GM19324 (cell line): ENCODE measurements around the gene ATF2.

Experiments
- ATAC-seq: cut with Tn5 transposase; IDR thresholded peaks from one replicate; pipeline ENCODE4 v1.9.1; 2021; ENCODE audit warnings: mild to moderate bottlenecking, moderate library complexity; ENCODE audit not compliant: unreplicated experiment, low FRiP score

ATF2 gene, protein sequence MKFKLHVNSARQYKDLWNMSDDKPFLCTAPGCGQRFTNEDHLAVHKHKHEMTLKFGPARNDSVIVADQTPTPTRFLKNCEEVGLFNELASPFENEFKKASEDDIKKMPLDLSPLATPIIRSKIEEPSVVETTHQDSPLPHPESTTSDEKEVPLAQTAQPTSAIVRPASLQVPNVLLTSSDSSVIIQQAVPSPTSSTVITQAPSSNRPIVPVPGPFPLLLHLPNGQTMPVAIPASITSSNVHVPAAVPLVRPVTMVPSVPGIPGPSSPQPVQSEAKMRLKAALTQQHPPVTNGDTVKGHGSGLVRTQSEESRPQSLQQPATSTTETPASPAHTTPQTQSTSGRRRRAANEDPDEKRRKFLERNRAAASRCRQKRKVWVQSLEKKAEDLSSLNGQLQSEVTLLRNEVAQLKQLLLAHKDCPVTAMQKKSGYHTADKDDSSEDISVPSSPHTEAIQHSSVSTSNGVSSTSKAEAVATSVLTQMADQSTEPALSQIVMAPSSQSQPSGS

DNA sequence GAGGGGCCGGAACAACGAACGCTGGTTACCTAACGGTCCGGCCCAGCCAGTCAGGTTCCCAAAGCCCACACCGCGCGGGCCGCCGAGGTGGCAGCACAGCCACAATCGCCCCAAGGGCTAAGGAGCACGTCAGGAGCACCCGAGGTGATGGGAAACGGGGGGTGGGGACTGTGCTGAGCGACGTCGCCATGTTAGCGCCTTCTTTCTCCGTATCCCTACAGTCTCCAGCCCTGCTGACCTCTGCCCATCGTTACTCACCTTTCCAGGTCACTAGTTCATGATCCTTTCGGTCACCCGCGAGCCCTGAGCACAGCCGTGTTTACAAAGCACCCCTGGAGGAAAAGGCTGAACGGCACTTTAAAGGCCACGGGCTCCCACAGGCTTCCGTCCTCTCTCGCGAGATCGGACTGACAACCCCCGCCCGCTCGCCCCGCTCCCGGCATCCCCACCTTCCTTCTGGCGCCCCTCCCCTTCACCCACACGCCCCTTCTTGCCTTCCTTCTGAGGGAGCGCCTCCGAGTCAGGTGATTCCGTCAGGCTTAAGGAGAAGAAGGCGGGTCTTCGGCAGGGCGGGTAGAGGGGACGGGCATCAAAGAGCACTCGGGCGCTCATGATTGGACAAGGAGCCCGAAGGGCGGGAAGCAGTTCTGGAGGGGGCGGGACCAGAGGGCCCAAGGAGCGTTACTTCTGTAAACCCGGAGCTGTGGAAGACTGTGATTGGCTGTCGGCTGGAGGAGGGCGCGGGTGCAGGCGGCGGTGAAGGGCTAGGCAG, at the start of gene ATF2:
ATF2 (minus strand) TSS at position 412 of the 772 bp plus-strand sequence. CDS start 31,760 bp downstream, outside the sequence.
- ATAC-seq, result peak; percentile 99

DNA sequence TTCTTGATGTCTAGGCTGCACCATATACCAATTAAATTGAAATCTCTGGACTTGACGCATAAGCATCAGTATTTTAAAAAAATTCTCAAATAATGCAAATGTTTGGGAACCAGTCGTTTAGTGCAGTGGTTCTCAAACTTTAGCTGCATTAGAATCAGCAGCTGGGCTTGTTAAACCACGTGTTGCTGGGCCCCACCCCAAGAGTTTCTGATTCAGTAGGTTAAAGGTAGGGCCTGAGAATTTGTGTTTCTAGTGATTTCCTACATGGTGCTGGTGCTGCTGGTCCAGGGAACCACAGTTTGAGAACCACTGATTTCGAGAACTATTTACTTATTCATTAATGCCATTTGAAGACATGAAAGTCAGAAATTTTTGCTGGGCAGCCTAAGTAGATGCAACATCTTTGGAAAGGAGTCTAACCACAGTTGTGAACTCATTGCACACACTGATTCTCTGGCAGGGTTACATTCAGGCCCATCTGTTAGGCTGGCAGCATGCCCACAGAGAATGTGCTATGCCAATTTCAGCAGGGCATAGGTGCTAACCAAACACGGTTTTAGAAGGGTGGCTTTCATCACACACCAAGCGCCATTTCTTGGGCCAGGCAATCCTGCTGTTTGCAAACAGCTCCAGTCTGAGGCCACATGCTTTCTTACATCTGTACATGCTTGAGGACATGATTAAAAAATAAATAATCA, 39.9 kb upstream of the ATF2 start:
- no peak for ATAC-seq

DNA sequence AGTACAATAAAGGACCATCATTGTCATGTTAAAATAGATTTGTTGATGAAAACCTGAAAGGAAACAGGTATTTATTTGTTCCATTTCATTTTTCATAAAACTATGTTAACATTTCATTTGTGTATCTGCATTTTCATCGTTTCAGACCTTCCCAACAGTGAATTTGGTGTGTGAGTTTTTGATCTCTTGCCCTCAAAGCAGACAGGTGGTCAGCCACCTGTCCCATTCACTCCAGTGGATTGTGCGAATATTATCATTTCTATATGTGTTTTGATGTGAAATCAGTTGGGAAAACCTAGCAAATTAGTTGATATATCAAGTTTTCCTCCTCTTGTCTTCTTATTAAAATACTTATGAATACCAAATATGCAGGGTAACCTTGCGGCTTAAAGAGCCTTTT, 38.9 kb upstream of the ATF2 start:
- ATAC-seq, result no peak

DNA sequence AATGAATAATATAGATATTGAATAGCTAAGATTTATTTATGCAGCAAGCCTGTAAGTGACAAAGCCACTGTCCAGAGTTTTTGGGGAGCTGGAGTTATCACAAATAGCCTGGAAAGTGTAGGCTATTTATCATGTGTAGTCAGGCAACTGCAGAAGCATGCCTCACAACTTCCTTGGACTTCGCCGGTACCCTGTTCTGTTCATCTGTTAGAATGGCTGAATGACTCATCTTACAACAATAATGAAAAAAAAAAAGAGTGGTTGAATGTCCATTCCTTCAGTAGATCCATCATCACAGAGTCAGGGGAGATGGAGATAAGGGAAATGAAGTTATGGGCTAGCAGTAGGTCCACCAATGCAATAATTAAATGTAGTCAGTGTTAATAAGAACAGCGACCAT, 37.5 kb upstream of the ATF2 start:
- no peak for ATAC-seq

DNA sequence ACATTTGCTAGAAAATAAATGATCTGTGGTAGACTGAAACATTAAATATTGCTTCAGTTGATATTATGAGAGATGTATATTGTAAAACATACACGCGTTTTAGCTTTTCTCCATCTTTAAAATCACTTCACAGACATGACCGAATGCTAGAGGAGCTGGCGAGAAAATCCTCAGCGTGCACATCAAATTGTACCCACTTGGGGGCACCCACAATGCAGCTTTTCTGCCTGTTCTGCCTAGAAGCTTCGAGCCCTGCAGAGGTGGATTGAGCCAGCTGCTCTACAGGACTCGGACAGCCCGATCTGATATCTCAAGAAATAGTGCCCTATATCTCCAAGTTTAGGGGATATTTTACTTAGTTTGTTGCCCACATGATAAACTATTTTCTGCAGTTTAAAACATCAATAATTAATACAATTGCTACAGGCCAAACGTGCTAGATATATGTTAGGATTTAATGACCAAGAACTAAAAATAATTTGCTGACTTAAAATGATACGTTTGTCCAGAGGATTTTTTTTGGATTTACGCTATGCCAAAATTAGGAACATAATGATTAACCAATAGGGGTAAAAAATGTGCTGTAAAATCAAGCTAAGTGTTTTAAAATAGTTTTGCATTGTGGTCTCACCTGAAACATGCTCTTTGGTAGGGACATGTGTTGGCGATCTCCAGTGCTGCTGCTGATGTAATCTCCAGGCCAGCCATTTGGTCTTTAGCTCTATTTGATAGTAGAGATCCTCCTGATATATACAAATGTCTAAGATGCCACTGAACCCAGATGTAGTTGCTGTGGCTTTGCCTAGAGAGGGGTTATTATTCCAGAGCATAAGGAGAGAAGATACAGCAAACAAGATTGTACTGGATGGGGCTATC, 35.9 kb upstream of the ATF2 start:
- ATAC-seq, result peak; percentile 94

DNA sequence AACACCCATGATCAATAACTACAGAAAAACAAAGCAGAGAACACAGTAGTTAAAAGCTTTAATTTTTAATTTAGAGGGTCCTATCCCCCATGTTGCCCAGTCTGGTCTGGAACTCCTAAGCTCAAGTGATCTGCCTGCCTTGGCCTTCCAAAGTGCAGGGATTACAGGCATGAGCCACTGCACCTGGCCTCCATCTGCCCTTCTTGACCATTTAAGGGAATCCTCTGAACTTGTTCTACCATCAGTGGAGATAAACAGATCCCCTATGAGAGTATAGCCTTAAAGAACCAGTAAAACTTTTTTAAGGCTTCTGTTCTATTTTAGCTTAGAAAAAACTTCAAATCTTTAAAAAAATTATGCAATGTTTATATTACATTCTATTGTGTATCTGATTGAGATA, 27.0 kb upstream of the ATF2 start:
- no peak for ATAC-seq

DNA sequence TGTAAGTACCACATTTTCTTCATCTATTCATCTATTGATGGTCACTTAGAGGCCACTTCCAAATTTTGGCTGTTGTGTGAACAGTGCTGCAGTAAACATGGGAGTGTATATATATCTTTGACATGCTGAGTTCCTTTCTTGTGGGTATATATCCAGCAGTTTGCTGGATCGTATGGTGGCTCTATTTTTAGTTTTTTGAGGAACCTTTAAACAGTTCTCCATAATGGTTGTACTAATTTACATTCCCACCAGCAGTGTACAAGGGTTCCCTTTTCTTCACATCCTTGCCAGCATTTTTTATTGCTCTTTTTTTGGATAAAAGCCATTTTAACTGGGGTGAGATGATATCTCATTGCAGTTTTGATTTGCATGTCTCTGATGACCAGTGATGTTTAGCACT, 20.8 kb upstream of the ATF2 start:
- no peak for ATAC-seq

DNA sequence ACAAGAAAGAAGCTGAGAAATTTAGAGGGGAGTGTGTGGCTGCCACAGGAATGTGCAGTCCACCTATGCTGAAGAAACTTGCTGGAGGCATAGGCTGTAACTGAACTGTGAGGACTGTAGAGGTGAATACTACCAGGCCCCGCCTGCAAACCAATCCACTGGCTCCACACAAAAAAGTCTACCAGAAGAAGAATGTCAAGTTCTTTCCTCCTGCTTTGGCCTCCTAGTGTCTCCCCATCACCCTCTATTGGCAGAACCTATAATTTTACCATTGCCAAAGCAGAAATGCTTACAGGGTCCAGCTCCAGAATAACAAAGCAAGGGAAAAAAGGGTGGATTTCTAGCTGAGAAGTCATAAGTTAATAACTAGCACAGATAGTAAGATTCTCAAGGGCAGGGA, 19.4 kb upstream of the ATF2 start:
- ATAC-seq, result no peak

DNA sequence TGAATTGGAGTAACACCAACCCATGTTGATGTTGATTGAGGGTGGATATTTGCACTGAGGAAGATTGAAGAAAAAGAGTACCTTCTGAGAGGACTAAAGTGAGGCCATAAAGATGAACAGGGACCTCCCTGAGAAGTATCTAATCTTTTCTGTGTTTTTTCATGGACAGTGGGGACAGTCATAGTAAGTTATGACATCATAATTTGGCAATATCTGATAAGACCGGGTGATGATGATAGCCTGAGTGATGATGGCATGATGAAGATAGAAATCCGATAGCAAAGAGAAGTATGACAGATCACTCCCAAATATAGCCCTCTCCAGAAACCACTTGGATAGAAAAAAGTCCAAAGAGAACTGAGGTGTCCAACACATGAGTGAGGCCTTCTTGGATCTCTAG, 15.7 kb upstream of the ATF2 start:
- no peak for ATAC-seq

DNA sequence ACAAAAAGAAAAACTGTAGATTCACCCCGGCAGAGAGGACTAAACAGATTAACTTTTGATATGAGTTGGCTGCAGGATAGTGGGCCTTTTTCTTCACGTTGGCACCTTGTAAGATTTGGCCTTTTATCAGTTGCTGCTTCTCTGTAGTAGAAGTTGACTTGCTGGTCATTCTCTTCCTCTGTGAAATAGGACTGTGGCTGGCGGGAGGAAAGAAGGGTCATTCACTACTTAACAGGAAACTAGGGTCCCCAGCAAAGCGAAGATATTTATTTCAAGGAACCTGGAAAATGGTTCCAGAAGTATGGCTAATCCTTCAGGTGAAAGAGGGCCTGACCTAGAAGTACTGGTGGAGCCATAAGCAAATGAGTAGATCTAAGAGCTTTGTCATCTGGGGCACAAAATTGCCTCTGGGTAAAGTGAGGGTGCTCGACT, 13.9 kb upstream of the ATF2 start:
- no peak for ATAC-seq

DNA sequence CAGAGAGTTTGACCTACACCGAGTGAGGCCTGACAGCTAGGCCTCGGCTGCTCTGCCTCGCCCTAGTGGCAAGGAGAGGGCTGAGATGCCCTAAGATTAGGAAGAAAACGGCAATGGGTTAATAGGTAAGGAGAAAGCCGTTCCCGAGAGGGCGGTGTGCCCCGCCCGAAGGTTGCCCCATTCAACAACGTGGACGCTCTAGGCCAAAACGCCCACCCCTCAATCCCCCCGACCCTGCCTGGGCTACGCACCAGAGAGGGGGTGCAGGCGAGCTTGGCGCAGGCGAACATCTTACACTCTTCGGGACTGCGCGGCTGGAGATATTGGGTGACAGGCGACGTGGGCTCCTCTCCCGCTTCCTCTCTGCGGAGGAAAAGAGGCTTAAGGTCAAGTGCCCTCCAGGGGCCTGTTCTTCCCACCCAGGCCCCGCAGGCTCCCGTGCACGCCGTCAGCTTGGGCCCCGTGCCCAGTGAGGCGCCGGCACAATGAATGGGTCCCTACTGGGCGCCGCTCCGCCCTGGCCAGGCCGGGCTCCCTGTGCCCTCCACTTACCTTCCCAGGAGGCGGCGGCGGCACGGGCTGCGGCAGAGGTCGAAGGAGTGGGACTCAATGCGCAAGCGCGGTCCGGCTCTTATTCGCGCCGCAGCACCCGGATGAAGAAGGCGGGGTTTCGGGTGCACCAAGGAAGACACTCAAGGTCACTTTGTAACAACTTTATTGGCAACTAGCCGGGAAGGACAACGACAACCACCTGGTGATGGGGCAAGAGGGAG, 13.3 kb upstream of the ATF2 start, which contains the start of gene ATP5MC3:
ATP5MC3 (minus strand) TSS at position 607 of the 773 bp plus-strand sequence; CDS start at position 290, 317 bp downstream.
- peak; percentile 92 for ATAC-seq

DNA sequence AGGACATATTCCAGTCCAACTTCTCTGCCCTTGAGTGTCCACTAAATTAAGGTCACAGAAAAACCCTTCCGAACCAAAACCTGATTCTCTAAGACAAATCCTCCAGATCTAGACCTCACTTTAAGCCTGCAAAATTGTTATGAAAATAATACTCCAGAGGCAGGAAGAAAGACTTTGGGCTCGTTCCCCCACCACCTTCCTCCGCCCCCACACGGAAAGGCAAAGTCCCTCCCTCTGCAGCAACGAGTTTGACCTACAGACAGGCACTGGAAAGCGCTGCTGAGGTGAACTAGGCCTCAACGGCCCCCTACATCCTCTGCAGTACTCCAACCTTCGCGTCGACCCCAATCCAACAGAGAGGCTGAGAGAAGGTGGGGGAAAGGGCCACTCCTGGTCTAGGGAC, 12.7 kb upstream of the ATF2 start:
- ATAC-seq, result peak; percentile 39

DNA sequence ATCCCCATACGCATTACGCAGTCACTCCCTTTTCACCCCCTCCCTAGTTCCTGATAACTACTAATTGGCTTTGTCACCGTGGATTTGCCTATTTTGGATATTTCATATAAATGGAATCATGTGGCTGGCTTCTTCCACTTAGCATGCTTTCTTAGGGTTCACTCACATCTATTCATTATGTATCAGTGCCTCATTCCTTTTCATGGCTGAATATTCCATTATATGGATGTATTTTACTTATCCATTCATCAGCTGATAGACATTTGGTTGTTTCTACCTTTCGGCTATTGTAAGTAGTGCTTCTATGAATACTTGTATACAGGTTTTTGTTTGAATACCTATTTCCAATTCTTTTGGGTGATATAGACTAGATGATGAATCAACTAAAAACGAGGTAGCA, 8.6 kb upstream of the ATF2 start:
- no peak for ATAC-seq

DNA sequence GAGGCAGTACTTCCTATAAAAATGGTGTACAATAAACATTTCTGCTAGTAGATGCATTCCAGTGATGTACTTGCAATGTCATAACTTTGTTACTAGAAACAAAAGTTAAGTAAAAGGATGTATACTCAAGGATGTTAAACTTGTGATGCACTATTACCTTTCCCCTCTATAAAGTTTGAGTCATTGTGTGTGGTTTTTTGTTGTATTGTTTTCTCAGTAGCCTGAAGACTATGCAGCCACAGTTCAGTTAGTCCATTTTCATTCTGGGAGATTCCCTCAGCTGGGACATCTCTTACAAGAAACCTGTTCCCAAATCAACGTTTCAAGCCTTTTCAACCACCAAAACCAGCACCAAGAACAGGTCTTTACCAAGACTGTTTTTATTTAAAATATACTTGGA, 7.9 kb upstream of the ATF2 start:
- no peak for ATAC-seq

DNA sequence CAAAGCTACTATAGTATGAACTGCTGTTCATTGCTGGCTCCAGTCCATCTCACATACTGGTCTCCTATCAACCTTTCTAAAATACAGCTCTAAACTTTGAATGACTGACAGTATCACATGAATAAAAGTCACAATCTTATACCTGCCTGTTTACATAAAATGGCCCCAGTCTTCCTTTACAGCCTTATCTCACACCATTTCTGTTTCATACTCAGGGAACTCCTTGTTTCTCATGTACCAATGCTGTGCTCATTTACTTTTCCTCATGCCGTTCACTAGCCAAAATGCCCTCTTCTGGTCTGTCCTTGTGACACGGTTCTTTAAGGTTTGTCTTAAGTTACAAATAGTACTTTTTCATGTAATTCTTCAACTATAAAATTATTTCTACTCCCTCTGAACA, 7.3 kb upstream of the ATF2 start:
- ATAC-seq, result no peak

DNA sequence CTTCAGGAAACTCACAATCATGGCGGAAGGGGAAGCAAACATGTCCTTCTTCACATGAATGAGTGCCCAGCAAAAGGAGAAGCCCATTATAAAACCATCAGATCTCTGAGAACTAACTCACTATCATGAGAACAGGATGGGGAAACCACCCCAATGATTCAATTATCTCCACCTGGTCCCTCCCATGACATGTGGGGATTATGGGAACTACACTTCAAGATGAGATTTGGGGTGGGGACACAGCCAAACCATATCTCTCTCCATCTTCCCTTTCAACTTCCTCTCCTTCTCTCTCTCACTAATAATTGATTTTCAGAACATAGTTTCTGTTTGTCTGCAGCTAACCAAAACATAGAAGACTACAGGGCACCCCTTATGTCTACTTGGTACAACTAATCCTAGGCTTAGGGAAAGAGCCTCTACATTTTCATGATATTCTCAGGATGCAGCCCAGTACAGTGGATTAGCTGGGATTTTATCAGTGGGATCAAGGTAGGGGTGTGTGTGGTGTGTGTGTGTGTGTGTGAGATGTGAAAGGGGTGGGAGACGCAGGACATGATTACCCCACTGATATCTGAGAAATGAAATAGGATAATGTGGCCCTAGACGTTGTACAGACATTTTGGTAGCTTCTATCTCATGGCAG, 2.8 kb upstream of the ATF2 start:
- no peak for ATAC-seq

DNA sequence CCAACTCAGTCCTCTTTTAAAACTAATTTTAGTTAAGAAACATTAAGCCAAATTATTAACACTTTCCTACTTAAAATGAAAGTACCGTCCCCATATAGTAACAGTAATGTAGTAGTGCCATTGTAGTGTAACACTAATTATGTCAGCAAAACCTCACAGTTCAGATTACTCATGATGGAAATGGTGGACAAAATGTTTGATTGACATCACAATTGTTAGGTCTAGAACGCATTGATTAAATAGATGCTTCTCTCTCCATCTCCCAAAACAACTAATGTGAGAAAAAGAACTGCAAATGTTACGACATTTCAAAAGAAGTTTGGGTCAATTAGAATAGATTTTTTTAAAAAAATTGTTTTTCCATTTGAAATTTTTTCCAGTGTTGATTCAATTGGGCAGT, 1.2 kb upstream of the ATF2 start:
- ATAC-seq, result no peak

DNA sequence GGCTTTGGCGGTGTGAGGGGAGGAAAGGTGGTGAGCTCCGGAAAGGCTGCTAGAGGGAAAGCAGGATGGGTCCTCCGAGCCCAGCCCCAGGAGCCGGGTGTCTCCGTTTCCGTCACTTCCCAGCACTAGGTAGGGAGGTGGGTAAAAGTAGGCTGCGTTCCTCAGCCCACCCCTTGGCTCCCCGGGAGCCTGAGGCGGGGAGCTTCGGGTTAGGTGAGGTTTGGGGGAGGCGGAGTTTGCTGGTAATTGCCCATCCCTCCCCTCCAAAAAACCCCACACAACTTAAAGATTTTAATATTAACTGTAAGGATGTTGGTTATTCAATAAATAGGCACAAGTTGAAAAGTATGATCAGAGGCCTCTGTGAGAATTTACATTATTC, 552 bp upstream of the ATF2 start:
- ATAC-seq, result peak; percentile 28
